GM21528 (cell line): ENCODE results near the gene SLIT1.
"Not testable (repeated sequence)": the region's sequence is repeated elsewhere in the genome, so short reads cannot be mapped to it uniquely, and the experiment has no call there.

Source experiments
- ATAC-seq: cut with Tn5 transposase; IDR thresholded peaks from one replicate; pipeline ENCODE4 v1.9.1; 2021; ENCODE audit warnings: mild to moderate bottlenecking, moderate library complexity; ENCODE audit not compliant: unreplicated experiment, low FRiP score

The SLIT1 gene

DNA sequence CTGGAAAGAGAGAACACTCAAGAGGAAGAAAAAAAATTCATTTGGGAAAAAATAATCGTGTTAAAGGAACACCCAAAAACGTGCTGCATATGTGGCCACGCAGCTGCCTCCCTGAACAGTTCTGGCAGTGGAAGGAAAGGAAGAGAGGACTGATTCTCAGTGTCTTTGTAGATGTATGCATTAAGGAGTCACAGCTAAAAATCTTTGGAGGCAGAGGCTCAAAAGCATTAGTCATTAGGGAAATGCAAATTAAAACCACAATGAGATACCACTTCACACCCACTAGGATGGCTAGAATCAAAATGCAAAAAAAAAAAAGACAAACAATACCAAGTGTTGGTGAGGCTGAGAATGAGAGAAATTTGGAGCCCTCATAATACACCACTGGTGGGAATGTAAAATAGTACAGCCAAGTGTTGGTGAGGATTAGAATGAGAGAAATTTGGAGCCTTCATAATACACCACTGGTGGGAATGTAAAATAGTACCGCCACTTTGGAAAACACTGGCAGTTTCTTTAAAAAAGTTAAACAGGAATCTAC is 134.7 kb downstream of the SLIT1 start:
- ATAC-seq, result no peak

DNA sequence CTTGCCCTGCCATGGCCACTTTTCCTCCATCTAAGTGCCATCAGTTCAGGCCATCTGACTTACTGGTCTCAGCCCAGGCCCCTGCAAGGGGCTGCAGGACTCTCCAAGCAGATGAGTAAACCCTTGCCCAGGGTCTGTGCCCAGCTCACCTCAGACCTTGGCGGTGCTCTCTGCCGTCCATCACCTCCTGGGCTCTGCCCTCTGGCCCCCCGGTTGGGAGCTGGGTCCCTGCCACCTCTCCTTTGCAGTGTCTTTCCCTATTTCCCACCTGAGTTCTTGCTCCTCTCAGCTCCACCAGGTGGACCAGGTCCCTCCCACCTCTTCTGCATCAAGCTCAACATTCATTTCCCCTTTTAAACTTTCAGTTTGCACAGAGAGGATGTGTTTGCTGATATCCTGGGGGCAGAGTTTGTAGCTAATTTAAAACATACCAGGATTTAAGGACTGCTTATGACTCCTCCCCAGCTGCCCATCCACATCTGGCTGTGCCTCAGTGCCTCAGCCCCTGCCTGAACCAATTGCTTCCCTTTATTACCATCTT is 135.5 kb downstream of the SLIT1 start:
- no peak for ATAC-seq

DNA sequence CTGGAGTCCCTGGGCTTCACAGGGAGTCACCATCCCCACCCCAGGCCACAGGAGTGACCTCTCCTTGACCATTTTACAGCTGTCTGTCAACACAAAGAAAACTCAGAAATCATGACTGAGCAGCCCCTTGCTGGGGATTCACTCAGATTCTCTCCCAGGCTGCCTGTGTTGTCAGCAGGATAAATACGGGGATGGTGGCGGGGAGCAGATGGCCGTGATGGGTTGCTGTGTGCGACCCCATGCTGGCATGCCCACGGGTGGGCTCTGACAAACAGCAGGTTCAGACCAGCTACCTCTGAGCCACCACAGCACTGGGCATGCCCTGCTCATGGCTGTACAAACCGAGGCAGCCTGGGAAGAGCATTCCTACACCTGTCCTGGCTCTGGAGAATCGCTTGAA is 136.1 kb downstream of the SLIT1 start:
- no peak for ATAC-seq

DNA sequence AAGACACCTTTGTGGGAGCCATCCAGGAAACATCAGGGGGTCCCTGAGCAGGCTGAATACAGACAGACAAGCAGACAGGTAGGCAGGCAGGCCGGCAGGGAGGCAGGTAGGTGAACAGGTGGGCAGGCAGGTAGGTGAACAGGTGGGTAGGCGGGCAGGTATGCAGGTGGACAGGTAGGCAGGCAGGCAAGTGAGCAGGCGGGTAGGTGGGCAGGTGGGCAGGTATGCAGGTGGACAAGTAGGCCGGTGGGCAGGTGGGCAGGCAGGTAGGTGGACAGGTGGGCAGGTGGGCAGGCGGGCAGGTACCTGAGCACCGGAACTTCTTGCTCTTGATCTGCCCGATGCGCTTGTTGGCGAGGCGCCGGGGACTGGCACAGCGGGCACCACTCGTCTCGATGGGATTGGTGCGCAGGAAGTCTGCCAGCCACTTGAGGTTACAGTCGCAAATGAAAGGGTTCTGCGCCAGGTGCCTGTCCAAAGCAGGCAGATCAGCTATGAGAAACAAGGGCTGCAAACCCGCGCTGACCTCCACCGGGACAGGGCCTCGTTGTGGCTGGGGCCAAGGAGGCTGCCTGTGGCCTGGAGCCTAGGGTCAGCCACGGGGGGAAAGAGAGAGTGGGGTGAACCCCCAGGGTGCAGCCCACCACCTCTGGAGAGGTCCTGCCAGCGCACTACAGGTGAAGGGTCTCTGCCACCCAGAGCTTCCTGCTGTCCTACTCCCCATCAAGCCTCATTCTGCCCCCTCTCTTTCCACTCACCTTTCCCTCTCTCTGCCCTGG is 136.9 kb downstream of the SLIT1 start:
- ATAC-seq, result no peak

DNA sequence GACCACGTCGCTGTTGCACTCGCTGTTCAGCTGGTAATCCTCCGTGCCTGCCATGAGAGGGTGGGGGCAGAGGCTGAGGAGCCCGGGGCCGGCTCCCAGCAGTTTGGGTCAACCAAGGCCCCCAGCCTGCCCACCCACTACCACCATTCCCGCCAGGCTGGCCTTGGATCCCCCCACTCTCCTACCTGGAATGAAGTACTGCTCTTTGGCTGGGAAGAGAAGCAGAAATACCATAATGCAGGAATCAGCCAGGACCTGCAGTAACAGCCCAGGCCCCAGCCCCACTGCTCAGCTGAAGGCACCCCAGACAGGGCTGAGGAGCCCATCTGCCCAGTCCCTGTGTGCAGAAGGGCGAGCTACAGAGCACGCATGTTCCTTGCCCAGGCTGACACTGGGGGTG is 138.0 kb downstream of the SLIT1 start:
- ATAC-seq, result no peak

DNA sequence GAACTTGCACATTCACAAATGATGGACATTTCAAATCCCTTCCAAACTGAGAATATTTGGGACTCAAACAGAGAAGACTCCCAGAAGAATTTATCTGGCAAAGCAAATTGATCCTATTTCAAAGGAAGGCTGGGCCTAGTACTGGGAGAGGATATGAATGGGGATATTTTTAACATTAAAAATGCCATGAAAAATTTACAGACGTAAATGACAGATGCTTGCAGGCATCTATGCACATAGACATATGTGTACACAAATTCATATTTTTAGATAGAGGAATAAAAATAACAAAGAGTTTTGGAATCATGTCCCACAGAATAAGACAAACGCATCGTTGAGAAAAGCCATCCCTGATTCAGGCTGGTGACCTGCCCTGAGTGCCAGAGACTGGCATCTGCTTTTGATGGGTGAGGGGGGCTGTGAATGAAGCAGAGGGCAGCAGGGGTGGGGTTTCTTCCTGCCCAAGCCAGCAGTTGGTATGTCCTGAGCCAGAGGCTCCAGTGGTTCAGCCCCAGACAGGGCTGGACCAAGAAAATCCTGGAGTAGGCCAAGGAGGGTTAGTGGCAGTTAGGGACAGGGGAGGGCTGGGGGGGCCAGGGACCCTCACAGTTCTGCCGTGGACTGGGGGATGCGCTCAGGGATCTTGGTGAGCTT is 138.5 kb downstream of the SLIT1 start:
- ATAC-seq, result no peak

DNA sequence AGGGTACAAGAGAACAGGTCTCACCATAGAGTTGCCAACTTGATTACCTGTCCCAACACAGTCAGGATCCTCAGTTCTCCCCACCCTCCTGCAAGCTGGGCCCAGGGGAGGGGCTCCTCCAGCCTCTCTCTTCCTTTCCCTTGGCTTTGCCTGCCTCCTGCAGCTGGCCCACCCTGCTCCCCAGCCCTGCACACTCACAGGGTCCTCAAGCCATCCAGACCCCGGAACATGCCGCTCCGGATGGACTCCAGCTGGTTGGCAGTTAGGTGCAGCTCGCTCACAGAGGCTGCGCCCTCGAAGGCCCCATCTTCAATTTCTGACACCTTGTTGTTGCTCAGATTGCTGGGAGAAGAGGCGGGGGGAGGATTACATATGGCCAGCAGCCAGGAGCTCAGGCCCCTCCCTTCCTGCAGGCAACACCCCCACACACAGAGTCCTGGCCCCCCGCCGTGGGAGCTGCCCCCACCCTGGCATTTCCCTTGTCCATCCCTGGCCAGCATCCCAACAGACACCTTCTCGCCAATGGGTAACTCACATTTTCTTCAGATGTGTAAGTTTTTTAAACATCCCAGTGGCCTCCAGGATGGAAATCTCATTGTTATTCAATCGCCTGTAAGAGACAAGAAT is 139.2 kb downstream of the SLIT1 start:
- ATAC-seq, result no peak

DNA sequence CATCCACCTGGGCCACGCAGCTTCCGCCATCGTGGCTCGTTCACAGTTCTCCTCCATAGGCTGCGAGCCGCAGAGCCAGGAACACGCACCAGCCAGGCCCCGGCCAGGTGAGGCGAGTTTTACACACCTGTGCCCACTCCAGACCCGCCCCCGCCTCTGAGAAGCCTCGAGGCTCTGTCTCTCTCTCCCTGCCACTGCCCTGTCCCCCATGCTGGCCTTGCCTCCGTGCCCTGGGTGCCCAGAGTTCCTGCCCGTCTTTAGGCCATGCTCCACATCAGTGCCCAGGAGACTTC is 142.2 kb downstream of the SLIT1 start:
- no peak for ATAC-seq

DNA sequence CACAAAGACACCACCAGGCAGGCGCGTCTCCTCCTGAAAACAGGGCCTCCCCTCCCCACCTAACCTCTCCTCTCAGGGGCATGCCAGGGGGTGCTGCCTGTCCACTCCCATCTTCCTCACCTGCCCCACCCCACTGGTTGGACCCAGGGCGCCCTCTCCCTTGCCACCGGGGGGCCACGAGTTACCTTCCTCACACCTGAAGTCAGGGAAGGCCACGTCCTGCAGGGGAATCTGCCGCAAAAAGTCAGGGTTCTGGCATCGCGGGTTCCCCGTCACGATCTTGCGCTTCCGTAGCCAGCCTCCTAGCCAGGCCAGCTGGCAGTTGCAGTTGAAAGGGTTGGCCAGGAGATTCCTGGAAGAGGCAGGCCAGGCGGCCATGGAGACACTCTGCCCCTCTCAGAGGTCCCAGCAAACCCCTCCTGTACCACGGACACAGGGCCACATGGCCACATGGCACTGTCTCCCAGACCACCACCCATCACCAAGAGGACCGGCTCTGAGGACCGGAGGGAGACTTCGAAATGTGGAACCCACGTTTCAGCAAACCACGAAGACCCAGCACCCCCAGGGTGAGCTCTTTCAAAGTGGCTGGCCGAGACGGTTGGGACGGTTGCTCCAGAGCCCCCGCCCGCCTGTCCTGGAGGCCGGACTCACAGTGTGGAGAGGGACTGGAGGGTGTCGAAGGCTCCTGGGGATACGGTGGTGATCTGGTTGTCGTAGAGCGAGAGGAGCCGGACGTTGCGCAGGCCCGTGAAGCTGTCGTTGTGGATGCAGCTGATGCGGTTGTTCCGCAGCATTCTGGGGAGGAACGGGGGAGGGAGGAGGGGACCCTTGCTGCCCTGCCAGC is 142.8 kb downstream of the SLIT1 start:
- no peak for ATAC-seq

DNA sequence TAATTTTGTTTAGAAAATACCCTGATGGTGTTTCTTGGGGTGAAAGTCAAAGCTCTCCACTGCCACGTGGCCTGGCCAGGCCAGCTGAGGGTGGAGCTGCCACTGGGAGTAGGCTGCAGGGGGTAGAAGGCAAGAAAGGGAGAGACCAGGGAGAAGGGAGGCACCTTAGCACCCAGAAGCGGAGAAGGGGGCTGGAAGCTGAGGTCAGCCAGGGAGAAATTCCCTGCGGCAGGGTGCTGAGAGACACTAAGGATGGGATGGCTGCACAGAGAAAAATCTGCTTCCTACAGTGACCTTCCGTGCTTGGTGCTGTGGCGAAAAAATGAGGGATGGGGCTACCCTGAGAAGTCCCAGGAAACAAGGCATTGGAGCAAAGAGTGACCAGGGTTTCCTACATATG is 143.7 kb downstream of the SLIT1 start:
- no peak for ATAC-seq

DNA sequence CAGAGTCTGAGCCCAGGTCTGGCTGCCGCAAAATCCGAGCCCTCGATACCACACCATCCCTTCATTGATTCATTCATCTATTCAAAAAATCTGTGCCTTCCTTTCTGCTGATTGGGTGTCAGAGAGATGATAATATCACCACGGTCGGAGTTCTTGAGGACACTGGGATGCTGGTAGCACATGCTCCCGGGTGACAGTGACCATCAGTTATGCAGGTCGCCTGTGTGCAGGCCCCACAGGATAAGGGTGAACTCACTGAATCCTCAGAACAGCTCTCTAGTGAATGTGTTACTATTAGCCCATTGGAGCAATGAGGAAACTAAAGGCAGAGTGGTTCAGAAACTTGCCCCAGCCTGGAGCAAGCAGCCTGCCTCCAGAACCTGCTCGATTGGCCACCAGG is 145.1 kb downstream of the SLIT1 start:
- no peak for ATAC-seq

DNA sequence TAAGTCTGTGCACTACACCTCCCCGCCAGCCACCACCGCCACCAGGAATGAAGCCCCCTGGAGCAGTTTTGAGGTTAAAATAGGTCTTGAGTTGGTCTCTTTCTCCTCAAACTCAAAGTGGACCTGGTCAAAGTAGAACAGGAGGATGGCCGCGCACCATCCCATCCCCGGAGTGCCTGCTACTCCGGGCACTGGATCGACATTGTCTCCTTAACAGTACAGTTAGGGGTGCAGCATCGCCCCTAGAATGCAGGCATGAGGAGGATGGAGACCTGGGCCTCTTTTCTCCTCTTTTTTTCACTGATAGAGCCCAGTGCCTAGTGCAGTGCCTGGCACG is 145.5 kb downstream of the SLIT1 start:
- ATAC-seq, result no peak

DNA sequence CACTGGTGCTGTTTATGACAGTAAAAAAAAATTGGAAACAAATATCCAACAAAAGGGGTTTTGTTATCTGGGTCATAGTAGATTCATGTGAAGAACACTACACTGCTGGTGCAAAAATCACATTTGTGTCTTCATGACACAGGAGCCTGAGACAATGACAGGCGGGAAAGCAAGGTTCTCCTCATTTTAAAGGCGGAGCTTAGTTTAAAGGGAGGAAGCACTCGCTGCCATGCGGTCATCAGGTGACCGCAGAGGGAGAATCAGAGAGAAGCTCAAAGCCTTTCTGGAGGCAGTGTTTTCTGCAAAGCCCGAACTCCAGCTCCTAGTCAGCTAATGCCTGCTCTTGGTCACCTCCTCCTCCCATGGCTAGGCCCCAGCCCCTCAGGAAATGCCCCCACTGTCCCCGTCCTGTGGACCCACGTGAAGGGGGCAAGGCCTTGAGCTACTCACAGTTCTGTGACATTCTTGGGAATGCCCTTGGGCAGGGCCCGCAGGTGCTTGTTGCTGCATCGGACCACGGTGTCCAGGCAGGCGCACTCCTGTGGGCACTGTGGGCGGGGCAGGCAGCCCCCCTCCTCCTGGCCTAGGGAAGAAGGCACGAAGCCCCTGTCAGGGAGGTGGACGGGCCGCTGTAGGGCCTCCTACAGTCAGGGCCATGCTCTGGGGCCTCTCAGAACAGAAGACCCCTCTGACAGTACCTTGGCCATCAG is 146.1 kb downstream of the SLIT1 start:
- ATAC-seq, result no peak

DNA sequence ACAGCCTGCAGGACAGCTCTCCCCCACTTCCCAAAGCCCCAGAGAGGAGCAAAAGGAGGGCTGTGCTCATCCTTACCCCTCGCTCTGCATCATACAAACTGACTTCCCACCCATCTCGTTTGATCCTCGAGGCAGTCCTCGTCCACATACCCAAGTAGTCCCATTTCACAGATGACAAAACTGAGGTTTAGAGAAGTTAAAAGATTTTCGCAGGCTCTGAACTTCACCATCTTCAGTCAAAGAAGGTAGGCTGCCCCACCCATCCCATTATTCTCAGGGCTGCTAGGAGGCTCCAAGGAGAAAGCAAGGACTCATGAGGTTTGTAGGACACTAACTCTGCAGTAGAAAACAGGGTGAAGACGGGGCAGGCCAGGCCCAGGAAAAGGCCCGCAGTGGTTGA is 147.1 kb downstream of the SLIT1 start:
- ATAC-seq, result no peak

DNA sequence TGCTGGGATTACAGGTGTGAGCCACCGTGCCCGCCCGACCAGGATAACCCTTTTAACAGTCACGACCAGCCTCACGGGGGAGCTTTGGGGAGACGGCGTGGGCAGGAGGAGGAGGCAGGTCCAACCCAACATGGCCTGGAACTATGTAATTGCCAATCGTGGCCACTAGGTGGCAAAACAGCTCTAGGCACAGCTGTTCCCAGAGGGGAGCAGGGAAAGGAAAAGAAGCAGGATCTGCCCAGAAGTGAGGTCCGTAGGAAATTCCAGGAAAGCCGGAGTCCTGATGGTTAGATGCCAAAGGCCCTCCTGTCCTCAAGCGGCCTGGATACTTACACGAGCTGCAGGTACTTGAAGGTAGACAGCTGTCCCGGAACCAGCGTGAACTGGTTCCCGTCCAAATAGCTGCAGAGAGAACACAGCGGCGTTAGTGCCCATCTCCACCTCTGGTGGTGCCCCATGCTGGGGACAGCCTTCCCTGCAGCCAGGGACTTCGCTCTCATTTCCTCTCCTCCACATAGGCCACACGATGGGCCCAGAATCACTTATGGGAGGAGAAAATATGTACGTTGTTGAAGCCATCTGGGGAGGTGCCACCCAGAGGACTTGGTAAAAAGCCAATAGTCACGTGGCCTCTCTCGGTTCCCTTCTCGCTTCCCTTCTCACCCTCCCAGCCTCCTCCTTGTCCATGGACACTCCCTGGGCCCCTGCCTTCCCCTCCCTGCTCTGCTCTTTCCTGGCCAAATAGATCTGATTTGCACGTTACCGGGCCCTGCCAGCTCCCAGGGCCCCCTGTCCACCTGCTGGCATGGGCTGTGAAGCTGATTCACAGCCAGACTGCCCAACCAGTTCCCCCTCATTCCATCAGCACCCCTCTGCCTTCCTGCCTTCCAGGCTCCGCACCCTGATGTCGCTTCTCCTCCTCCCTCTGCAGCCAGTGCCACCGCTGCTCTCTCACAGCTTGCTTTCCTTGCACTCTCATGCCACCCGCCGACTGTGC is 148.1 kb downstream of the SLIT1 start:
- peak; percentile 78 for ATAC-seq

DNA sequence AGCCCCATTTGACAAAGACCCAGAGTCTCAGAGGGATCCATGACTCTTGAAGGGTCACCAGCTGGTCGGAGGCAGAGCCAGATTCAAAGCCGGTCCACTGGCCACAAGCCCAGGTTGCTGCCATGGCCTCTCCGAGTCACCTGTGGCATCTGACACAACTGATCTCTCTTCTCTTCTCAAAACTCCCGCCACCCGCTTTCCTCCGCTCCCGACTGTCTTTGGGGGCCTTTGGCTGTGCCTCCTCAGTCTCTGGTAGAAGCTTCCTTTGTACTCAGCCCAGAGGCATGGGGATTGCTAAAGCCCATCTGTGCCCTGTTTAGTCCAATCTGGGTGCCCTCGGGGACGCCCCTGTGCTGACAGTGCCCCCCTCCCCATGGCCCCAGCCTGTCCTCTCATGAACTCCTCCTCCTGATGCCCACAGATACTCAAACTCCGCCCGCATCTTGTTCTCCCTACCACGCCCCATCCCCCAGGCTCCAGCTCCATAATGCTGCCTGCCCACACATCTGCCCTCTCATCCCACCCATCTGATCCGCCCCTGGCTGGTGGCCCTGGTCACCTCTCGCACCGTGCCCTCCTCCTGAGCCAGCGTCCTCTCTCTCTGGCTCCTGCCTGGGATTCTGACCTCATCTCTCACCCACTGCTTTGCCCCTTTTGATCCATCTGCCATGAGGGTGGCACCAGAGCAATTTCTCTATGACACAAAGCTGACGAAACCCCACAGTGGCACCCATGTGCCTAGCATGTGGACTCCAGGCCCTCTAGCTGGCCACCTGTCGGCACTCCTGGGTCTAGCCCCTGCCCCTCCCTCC is 150.6 kb downstream of the SLIT1 start:
- ATAC-seq, result no peak

DNA sequence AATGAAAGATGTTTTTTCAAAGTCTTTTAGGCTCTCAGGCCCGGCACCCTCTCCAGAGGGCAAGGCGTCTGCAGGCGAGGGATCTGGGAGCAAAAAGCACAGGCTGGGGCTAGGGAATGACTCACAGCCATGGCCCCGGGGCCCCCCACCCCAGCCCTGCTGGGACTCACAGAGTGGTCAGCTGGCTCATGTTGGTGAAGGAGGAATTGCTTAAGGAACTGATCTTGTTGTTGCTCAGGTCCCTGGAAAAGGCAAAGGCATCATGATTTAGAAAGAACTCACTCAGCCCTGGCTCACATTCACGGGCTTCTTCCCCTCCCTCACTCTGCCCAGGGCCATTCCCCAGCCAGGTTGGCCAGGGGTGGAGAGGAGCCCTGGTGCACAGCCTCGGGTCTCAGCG is 151.5 kb downstream of the SLIT1 start:
- no peak for ATAC-seq

DNA sequence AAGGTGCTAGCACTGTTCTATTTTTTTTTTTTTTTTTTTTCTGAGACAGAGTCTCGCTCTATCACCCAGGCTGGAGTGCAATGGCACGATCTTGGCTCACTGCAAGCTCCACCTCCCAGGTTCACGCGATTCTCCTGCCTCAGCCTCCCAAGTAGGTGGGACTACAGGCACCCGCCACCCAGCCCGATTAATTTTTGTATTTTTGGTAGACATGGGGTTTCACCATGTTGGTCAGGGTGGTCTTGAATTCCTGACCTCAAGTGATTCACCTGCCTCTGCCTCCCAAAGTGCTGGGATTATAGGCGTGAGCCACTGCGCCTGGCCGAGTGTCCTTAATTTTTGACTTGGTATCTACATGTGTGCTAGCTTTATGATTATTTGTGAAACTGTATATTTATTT is 151.9 kb downstream of the SLIT1 start:
- not testable (repeated sequence) for ATAC-seq
